ENCODE results near the gene MPEG1. TPM values are rescaled to one million over a fixed set of nuclear protein-coding genes. Genes with fewer than 3 reads are reported as not detected.

The MPEG1 gene
- total RNA-seq, 1 experiment from 2014 or later: not detected

DNA sequence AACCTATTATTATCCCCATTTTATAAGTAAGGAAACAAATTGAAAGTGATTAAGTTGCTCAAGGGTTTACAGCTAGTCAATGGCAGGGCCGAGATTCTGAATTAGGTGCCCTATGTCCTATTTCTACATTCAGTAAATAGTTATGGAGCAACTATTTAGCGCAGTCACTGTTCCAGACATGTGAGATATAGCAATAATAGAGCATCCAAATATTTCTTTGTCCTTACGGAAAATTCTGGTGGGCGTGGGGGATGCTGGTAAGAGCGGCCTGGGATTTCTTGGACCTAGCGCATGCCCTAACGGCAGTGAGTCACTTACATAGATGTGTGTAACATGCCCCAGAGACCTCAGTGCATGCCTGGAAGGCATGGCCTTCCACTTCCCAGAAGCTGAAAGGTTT is 36.4 kb downstream of the MPEG1 start:
- no peak overlapping the region for H3K18ac ChIP-seq (ENCODE audit: insufficient read length, low read depth, low read length)

More for the DNA sequence above, 36.4 kb downstream of the MPEG1 start:
- Histone ChIP-seq H4K20me1 (ENCODE audit: control insufficient read depth, insufficient read depth, insufficient read length) (no peaks in the 10 kb centered on the region), H3K79me2 (ENCODE audit: insufficient read depth, low read length) (no peaks in the 10 kb centered on the region; the same call in 1 of the 2 replicates), H4K8ac (replicated peaks; ENCODE audit: insufficient read length, low read depth, low read length) (no peak overlapping the region), H3K14ac (ENCODE audit: insufficient read depth, low read length) (no peak overlapping the region), H2BK120ac (ENCODE audit: low read depth, low read length, poor library complexity, severe bottlenecking) (no peak overlapping the region), H3K9ac (ENCODE audit: extremely low read depth, insufficient read length, low read length) (no peak overlapping the region), H3K4me1 (ENCODE audit: insufficient read depth, low read length) (peaks cover 3% of the 10 kb centered on the region), H2BK5ac (ENCODE audit: insufficient read length, low read length) (no peak overlapping the region), H2BK20ac (ENCODE audit: low read depth, low read length, poor library complexity, severe bottlenecking) (no peak overlapping the region), H3K27me3 (ENCODE audit: insufficient read depth, low read length) (no peaks in the 10 kb centered on the region), H3K9me3 (ENCODE audit: control insufficient read depth, low read depth, low read length) (no peaks in the 10 kb centered on the region), H4K5ac (ENCODE audit: insufficient read length, low read depth, low read length) (no peak overlapping the region), H2BK12ac (ENCODE audit: insufficient read length, low read depth, low read length) (no peak overlapping the region), H2AK5ac (ENCODE audit: insufficient read length, low read length) (no peak overlapping the region), H3T11ph (ENCODE audit: low read length) (no peak overlapping the region), H3K23me2 (ENCODE audit: insufficient read length, low read depth, low read length, poor library complexity, severe bottlenecking) (peaks cover 18% of the 10 kb centered on the region), H3K56ac (ENCODE audit: insufficient read length, low read depth, low read length) (no peak overlapping the region), H4K91ac (ENCODE audit: insufficient read length, low read depth, low read length) (no peak overlapping the region), H3K23ac (ENCODE audit: insufficient read length, low read depth, low read length) (no peak overlapping the region), H3K79me1 (ENCODE audit: insufficient read depth, low read depth, low read length, poor library complexity, severe bottlenecking) (no peaks in the 10 kb centered on the region), H2AFZ (ENCODE audit: low read length) (no peak overlapping the region), H3K27ac (ENCODE audit: insufficient read length, low read depth, low read length) (no peak overlapping the region), H2BK15ac (ENCODE audit: low read depth, low read length) (no peak overlapping the region), H3K4me2 (ENCODE audit: insufficient read depth, insufficient read length, low read length) (no peak overlapping the region), H3K4ac (ENCODE audit: low read depth, low read length) (no peak overlapping the region)
- TF ChIP-seq, protein P1, sequence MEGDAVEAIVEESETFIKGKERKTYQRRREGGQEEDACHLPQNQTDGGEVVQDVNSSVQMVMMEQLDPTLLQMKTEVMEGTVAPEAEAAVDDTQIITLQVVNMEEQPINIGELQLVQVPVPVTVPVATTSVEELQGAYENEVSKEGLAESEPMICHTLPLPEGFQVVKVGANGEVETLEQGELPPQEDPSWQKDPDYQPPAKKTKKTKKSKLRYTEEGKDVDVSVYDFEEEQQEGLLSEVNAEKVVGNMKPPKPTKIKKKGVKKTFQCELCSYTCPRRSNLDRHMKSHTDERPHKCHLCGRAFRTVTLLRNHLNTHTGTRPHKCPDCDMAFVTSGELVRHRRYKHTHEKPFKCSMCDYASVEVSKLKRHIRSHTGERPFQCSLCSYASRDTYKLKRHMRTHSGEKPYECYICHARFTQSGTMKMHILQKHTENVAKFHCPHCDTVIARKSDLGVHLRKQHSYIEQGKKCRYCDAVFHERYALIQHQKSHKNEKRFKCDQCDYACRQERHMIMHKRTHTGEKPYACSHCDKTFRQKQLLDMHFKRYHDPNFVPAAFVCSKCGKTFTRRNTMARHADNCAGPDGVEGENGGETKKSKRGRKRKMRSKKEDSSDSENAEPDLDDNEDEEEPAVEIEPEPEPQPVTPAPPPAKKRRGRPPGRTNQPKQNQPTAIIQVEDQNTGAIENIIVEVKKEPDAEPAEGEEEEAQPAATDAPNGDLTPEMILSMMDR (conservative IDR thresholded peaks at IDR 0.05): no peak
- no peak overlapping the region for H3K4me3 Mint-ChIP-seq
- H3K27me3 Mint-ChIP-seq (ENCODE audit: low read depth): peaks cover 2% of the 10 kb centered on the region
- H3K36me3 Mint-ChIP-seq (ENCODE audit: insufficient read depth in 1 of 3, low read depth in 3 of 3): peaks cover 16 to 34% (median 26%) of the 10 kb centered on the region in 3 experiments; a peak in 6 of 7 replicates
- H3K9me3 Mint-ChIP-seq: peaks cover 10 to 12% of the 10 kb centered on the region in 2 experiments; a peak in 3 of 5 replicates
- no CpG with 5 or more reads among the region's 7 CpGs for WGBS (ENCODE audit: extremely low coverage, insufficient read length, low lambda C conversion rate)
- no peak for DNase-seq
- H3K27ac Mint-ChIP-seq: no peak overlapping the region
- peaks cover 32 to 55% of the 10 kb centered on the region in 2 experiments for H3K4me1 Mint-ChIP-seq
